Stimulated activated CD4-positive, alpha-beta T cell treated with anti-CD3 and anti-CD28 coated beads, Interleukin-15, amount 100 ng/mL, for 24 hours (primary cell): ENCODE measurements around the gene GSTA4.
"Not testable (repeated sequence)": the region's sequence is repeated elsewhere in the genome, so short reads cannot be mapped to it uniquely, and the experiment has no call there.

ENCODE experiments used
- DNase-seq: peaks from one replicate; pipeline ENCODE4 v3.0.0-alpha.2; 2020

GSTA4 gene

DNA sequence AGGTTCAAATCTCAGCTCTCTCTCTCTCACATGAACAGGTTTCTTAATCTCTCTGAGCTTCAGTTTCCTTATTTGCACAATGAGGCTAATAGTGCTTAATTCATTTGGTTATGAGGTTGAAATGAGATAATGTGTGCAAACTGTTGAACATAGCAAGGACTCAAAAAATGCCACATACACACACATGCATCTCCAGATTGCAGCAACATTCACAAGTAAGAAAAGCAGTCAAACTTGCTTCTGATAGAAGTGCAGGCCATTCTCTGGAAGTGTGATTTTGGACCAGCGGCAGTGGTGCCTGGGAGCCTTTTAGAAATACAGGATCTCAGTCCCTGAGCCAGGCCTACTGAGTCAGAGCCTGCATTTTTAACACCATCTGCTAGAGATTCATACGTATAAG lies 25.7 kb downstream of the GSTA4 start:
- no peak for DNase-seq

DNA sequence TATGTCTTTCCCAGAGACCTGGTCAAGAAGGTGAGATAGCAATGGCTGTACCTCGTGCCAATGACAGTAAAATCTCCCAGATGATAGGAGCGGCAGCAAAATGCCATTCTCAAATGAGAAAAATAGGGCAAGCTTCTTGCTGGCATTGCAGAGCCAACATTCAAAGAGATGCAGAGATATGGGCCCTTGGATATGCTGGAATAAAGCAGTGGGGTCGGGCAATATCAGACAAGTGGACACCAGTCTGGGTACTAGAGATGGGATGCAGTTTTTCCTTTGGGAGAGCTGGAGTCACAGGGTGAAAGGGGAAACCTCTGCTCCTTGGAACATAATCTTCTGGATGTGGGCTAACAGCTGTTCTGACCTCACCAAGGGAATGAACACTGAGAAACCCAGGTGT lies 29.0 kb downstream of the GSTA4 start:
- DNase-seq: no peak

DNA sequence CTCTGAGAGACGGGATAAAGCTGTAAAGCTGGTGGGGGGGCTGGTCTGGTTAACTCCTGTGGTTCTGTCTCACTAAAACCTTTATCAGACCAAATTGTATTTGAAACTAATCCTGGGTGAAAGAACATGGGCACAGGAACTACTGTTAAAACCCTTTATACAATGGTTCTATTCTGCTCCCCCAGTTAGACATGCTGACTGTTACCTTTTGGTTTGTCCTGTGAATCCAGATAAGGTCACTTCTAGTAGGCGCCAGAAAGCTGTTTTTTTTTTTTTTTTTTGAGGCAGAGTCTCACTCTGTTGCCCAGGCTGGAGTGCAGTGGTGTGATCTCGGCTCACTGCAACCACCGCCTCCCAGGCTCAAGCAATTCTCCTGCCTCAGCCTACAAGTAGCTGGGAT lies 29.7 kb downstream of the GSTA4 start:
- no peak for DNase-seq

DNA sequence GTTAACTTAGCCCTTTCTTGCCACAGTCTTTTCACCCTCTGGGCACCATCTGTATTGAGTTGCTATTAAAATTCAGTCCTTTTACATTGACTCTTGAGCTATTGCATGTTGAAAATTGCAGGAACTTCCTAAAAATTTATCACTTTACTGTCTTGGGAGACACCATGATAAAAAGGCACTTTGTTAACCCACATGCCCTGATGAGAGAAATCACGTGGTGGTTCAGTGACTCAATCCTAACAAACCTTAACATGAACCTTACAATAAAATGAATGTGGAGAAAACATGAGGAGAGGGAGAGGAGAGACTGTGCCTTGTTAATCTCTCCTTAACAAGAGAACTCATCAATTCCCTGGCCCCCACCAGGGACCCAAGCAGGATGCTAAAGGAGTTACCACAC lies 30.8 kb downstream of the GSTA4 start:
- no peak for DNase-seq

DNA sequence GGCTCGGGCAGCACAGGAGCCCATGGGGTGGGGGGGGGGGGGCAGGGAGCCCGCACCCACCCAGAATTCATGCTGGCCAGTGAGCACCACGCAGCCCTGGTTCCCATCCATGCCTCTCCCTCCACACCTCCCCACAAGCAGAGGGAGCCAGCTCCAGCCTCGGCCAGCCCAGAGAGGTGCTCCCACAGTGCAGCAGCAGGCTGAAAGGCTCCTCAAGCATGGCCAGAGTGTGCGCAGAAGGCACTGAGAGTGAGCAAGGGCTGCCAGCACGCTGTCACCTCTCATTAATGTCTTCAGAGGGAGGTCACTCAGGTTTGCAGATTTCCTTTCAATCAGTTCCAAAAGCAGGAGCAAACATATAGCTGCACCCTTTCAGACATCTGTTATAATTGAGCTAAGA lies 32.4 kb downstream of the GSTA4 start:
- DNase-seq: no peak

DNA sequence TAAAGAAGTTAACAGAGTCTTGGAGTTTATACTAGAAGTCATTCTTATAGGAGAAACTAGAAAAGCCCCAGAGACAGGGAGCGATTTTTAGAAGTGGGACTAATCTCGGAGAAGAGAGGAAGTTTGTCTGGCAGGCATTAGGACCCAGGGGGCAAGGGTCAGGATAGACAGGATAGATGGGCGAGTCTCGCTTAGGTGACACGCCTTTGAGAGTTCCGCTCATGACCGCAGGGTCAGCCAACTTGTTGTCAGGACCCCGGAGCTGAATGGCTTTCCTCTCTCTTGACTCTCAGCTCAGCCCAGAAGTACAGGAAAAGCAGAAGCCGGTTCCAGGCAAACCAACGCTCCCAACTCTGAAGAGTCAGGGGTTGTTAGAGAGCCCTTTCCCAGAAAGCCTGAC lies 34.1 kb downstream of the GSTA4 start:
- not testable (repeated sequence) for DNase-seq

DNA sequence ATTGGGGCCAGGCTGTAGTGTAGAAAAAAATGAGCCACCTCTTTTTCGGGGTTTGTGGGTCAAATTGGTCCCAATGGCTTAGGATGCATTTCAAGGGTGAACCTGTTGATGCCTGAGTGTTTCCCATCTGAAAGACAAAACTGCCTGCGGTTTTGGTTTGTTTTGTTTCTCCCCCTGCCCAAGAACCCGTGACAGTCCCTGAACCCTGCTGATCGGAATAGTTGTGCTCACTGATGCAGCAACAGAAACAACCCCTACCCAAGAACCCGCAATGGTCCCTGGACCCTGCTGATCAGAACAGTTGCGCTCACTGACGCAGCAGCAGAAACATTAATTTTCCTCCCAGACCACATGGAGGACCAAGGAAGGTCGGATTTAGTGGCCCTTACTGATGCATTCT lies 34.9 kb downstream of the GSTA4 start:
- not testable (repeated sequence) for DNase-seq

DNA sequence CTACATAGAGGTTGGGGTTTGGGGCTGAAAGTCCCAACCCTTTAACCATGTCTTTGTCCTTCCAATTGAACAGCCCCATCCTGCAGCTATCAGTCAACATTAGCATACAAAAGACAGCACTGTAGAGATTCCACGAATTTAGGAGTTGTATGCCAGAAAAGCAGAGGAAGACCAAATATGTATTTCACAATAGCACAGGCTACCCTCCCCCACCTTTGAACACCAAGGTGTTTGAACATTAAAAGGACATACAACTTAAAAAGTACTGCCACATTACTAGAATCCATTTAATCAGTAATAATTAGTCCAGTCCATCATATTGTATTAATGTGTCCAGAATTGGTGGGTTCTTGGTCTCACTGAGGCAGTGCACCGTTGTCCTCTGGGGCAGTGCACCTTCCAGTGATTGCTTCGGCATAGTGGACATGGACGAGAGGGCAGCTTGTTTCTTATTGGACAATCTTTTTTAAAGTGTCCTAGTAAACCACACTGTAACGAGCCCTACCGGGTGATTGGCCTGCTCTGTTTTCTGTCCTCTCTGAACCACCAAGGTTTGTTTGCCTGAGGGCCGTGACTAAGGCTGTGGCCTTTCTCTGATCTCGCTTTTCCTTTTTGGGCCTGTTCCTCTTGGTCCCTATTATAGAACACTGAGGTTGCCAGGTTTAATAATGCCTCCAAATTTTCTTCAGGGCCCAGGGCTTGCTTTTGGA lies 36.4 kb downstream of the GSTA4 start:
- no peak for DNase-seq

DNA sequence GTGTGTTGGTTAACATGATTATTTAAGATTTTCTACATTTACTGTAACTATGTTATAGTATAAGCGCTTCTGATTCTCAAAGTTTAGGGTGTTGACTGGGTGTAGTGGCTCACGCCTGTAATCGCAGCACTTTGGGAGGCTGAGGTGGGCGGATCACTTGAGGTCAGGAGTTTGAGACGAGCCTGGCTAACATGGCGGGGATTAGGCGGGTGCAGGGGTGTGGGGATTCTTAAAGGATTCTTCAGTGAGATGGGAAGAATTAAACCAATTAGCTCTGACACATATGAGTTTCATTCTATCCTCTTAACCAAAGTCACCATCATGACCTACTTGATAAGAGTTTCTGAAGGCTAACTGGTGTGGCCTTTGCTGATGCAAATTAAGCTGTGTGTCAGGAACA lies 39.2 kb downstream of the GSTA4 start:
- no peak for DNase-seq

DNA sequence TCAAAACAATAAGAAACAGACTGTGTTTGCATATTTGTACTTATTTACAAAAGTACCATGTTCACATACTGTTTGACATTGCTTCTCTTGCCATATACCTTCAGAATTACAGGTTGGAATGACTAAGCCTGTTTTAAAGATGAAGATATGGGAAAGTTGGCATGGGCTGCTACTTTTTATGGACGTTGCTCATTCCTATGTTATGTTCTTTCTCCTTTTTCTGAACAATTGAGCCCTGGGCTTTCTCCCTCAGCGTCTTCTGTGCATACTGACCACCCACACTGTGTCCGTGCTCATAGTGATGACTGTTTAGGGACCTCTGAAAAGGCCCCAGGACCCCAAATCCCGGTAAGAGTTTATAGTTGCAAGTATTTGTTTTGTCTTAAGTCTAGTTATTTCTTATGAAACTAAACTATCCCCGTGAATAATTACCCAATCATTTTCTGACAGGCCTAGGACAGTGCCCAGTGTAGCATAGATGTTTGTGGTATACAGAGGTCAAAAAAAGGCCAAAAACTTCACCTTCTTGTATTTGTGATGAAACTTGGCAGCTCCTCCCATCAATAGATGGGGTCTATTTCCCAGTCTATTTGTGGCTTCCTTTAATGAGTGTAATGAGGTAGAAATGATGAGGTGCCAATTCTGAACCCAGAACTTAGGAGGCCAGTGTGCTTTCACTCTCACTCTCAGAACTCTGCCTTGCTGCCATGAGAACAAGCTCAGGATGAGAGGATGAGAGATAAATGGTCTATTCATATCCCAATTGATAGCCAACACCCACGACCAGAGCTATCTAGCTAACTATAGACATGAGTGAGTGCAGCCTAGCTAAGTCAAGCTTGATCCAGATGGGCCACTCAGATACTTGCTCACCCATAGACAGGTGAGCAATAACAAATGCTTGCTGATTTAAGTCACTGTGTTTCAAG lies 40.9 kb downstream of the GSTA4 start:
- no peak for DNase-seq

DNA sequence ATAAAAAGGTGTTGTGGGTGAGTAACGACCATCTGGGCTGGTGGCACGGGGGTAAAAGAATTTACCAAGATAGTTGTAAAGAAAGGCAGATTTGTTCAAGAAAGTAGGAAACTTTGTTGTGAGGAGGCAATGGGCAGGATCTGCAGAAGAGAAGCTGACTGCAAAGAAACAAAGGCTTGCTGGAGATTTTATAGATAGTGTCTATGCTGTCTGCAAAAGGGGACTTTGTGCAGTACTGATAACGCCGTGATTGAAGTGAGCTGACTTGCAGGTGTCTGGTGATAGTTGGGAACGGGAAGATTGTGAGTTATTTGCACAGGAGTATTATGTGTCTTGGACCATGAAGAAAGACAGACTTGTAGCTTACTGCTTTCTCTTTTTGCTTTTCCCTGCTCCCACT lies 48.8 kb downstream of the GSTA4 start:
- no peak for DNase-seq

DNA sequence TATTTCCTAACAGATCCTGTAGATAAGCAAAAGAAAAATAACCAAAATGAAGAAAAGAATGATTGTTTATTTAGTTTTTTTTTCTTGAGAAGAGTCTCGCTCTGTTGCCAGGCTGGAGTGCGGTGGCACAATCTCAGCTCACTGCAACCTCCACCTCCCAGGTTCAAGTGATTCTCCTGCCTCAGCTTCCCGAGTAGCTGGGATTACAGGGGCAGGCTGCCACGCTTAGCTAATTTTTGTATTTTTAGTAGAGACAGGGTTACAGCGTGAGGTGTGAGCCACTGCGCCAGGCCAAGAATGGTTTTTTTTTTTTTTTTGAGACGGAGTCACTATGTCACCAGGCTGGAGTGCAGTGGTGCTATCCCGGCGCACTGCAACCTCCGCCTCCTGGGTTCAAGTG lies 52.3 kb downstream of the GSTA4 start:
- not testable (repeated sequence) for DNase-seq

DNA sequence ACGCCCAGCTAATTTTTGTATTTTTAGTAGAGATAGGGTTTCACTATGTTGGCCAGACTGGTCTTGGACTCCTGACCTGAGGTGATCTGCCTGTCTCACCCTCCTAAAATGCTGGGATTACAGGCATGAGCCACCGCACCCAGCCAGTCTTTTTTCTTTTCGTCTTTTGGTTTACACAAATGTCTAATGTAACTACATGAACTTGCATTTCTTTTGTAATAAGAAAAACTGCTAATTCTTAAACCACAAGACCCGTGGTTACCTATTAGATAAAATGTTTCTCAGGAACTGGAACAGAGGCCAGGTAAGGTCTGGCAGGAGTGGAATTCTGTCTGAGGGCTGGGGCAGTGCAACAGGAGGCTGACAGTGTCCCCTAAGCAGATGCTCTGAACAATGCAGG lies 52.9 kb downstream of the GSTA4 start:
- no peak for DNase-seq

DNA sequence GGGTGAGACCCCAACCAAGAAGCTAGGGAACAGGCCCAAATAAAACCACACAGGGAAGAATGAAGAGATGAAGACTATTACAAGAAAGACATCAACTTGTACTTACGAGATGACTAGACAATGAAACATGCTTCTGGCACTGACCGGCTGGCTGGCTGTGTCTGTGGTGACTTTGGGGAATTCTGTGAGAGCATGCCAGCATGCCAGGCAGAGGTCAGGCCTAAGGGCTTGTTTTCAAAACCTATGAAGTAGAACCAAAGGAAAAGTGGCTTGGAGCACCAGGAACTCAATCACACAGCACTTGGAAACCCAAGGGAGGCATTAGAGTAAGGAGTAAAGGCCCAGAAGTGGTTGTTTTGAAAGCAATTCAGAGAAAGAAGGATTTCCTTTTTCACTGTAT lies 57.2 kb downstream of the GSTA4 start:
- DNase-seq: no peak

DNA sequence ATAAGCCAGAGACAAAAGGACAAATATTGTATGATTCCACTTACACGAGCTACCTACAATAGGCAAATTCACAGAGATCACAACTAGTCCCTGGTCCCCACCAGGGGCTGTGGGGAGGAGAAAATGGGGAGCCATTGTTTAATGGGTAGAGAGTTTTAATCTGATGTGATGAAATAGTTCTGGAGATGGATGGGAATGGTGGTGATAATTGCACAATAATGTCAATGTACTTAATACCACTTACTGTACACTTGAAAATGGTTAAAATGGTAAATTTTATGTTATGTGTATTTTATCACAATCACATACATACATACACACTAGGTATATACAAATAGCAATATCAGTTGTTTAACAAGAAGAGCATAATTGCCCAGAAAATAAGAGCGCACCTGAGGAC lies 61.3 kb downstream of the GSTA4 start:
- DNase-seq: no peak

DNA sequence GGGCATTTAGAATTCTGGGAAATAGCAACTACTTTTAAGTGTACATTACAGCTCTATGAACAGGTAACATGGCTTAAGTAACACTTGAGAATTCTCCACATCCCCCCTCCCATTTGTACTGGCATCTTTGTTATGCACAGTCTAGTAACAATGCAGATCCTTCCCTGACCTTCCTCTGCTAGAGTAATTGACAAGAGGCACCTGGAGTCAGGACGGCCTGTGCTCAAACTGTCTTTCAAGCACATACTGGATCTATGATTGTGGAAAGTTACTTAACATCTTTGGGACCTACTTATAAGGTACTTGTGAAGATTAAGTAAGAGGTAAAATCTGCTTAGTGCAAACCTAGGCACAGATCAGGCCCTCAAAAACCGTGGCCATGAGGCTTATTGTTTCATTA lies 63.7 kb downstream of the GSTA4 start:
- no peak for DNase-seq

DNA sequence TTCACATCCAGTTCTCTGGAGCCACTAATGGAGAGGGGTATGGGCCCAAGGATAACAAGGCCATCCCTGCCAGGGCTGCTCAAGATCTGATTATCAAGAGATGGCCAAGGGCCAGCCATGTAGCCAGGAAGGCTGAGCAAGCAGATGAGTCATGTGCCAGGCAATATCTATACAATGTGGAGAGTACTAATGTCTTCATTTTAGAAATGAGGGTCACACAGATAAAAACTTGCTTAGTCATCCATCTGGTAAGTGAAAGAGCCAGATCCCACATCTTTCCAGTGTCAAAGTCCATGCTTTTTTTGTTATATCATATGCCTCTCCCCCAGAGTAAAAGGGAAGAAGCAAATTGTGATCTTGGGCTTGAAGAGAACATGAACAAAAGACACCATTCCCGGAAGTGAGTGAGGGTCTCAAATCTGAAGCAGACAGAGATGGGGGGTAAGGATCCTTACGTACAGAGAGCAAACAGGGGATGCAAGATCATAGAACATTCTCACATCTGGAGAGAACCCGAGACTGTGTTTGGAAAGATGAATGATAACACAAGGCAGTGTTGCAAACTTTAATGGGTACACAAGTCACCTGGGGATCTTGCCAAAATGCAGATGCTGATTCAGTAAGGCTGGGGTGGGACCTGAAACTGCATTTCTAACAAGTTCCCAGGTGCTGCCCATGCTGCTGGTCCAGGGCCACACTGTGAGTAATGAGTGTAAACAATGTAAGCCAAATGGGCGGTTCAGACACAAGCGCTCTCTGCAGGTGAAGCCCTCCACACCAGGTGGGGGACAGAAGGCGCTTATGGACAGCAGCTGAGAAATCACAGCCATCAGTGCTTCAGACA lies 65.5 kb downstream of the GSTA4 start:
- no peak for DNase-seq
